ENCODE data around the gene AKAP8L.
A peak's percentile ranks its signal among the peaks of the same experiment; 100 is the strongest.
"Not testable (repeated sequence)": the region's sequence is repeated elsewhere in the genome, so short reads cannot be mapped to it uniquely, and the experiment has no call there.

AKAP8L gene

GRCh38 chr19:15341328-15341727 is 77.5 kb downstream of the AKAP8L start:
- not testable (repeated sequence) for DNase-seq

GRCh38 chr19:15340086-15340485 is 78.7 kb downstream of the AKAP8L start:
- DNase-seq = peak; percentile 47

GRCh38 chr19:15337202-15337601 is 81.6 kb downstream of the AKAP8L start:
- DNase-seq = peak; percentile 70

GRCh38 chr19:15335992-15336391 is 82.8 kb downstream of the AKAP8L start:
- DNase-seq = not testable (repeated sequence)

GRCh38 chr19:15332311-15332996 is 86.3 kb downstream of the AKAP8L start, which contains the start of gene BRD4:
Gene BRD4 (minus strand): TSS chr19:15332539. CDS start chr19:15273099, 59,440 bp downstream.
- DNase-seq = peak; percentile 58

GRCh38 chr19:15331419-15332310 is 87.1 kb downstream of the AKAP8L start:
- peak; percentile 55 for DNase-seq

GRCh38 chr19:15330801-15331418 is 87.9 kb downstream of the AKAP8L start:
- peak; percentile 94 for DNase-seq
